Sigmoid colon (tissue), 4 donors: Measurements from ENCODE around the gene CACNA1C.

Experiments used
- CTCF ChIP-seq, 4 experiments: fragments of 450-650 bp in 3 of 4; fragments of 200-600 bp in 1 of 4; IDR thresholded peaks; one replicate each; pipeline ENCODE4 v1.5.1; 2016 to 2019; ENCODE audit warnings: antibody characterized with exemption in 4 of 4, mild to moderate bottlenecking in 3 of 4, moderate library complexity in 2 of 4
- EP300 ChIP-seq, 4 donors: sonication (generic); formaldehyde crosslinking; IDR thresholded peaks; one replicate each; pipeline ENCODE4 v1.6.1; 2017; ENCODE audit warnings: antibody characterized with exemption in 4 of 4

- TF ChIP-seq CTCF (IDR thresholded peaks at IDR 0.05) (no peak), EP300 (IDR thresholded peaks at IDR 0.05) (no peak)
These were observed 145.8 kb downstream of the CACNA1C start for GRCh38 chr12:2198542-2198941.
